B cell (primary cell): ENCODE measurements around the gene LXN. TPM values are rescaled to one million over a fixed set of nuclear protein-coding genes. Genes with fewer than 3 reads are reported as not detected.

Source experiments
- ATAC-seq: fragments of 200-7000 bp; cut with Tn5 transposase; one replicate; pipeline ENCODE4 v1.10.0; 2021; ENCODE audit warnings: low read depth, mild to moderate bottlenecking, moderate number of reproducible peaks, moderate library complexity
- CTCF ChIA-PET: fragments of 350-600 bp; sonication (Branson Sonifier 250); formaldehyde crosslinking; loops from one replicate; lab custom pipeline; 2021; ENCODE audit warnings: antibody characterized with exemption, inconsistent platforms; lab: Charles Lee
- POLR2A ChIA-PET: fragments of 350-600 bp; sonication (Branson Sonifier 250); formaldehyde crosslinking; loops from one replicate; lab custom pipeline; 2021; ENCODE audit warnings: antibody characterized with exemption; lab: Charles Lee
- DNase-seq: peaks from one replicate; pipeline ENCODE4 v3.0.0; 2013
- H2AFZ ChIP-seq: 2 replicates; pipeline ENCODE4 v1.6.1; 2012; ENCODE audit warnings: mild to moderate bottlenecking, low read depth, low read length; ENCODE audit not compliant: insufficient read depth, poor library complexity, severe bottlenecking
- H3K27ac ChIP-seq, 2 donors: 1 replicate in 1 of 2; 2 replicates in 1 of 2; pipeline ENCODE4 v1.5.1; 2012 to 2013; ENCODE audit warnings: low read length in 2 of 2, mild to moderate bottlenecking in 2 of 2, moderate library complexity in 1 of 2
- H3K27me3 ChIP-seq, 4 experiments: fragments of 200-600 bp in 1 of 4; sonication (generic) in 1 of 4; replicated peaks in 1 of 4; 1 replicate in 2 of 4; 2 replicates in 2 of 4; pipeline versions ENCODE4 v1.6.1 to v1.7.0; 2013 to 2016; ENCODE audit warnings: low read length in 3 of 4, mild to moderate bottlenecking in 2 of 4, mixed read lengths in 1 of 4, moderate library complexity in 1 of 4; ENCODE audit not compliant: insufficient read depth in 4 of 4, control insufficient read depth in 3 of 4; ENCODE audit errors: control extremely low read depth in 1 of 4
- H3K36me3 ChIP-seq, 2 experiments: replicated peaks in 1 of 2; 1 replicate in 1 of 2; 2 replicates in 1 of 2; pipeline versions ENCODE4 v1.6.1 to v1.7.1; 2013; ENCODE audit warnings: low read length in 1 of 2; ENCODE audit not compliant: insufficient read depth in 2 of 2, control insufficient read depth in 1 of 2; ENCODE audit errors: control extremely low read depth in 1 of 2, extremely low read depth in 1 of 2
- H3K4me1 ChIP-seq, 2 donors: fragments of 200-600 bp in 1 of 2; sonication (generic) in 1 of 2; 1 replicate in 1 of 2; 2 replicates in 1 of 2; pipeline versions ENCODE4 v1.5.1 to v1.6.1; 2013 to 2017; ENCODE audit warnings: low read length in 2 of 2; ENCODE audit not compliant: control insufficient read depth in 2 of 2, insufficient read depth in 2 of 2
- H3K4me2 ChIP-seq: replicated peaks from 2 replicates; pipeline ENCODE3; 2012; ENCODE audit warnings: mild to moderate bottlenecking, low read depth, low read length; ENCODE audit not compliant: poor library complexity, severe bottlenecking
- H3K4me3 ChIP-seq, 5 experiments: fragments of 200-600 bp in 1 of 5; sonication (generic) in 1 of 5; 1 replicate in 3 of 5; 2 replicates in 2 of 5; pipeline versions ENCODE4 v1.5.1 to v1.7.0; 2011 to 2016; ENCODE audit warnings: low read length in 4 of 5, mild to moderate bottlenecking in 4 of 5, low read depth in 2 of 5, control low read depth in 1 of 5, moderate library complexity in 1 of 5; ENCODE audit not compliant: insufficient read depth in 1 of 5; ENCODE audit errors: control extremely low read depth in 1 of 5, extremely low read depth in 1 of 5
- H3K79me2 ChIP-seq: fragments of 200-600 bp; sonication (generic); one replicate; pipeline ENCODE4 v1.6.0; 2016; ENCODE audit warnings: low read length; ENCODE audit not compliant: control insufficient read depth, insufficient read depth
- H3K9ac ChIP-seq: fragments of 200-600 bp; sonication (generic); 2 replicates; pipeline ENCODE4 v1.6.1; 2017; ENCODE audit warnings: mild to moderate bottlenecking, low read length, moderate library complexity
- H3K9me3 ChIP-seq, 3 donors: one replicate each; pipeline versions ENCODE4 v1.6.1 to v1.7.1; 2013; ENCODE audit warnings: low read length in 2 of 3; ENCODE audit not compliant: control insufficient read depth in 2 of 3, insufficient read depth in 1 of 3; ENCODE audit errors: control extremely low read depth in 1 of 3
- H4K20me1 ChIP-seq: 2 replicates; pipeline ENCODE4 v1.6.0; 2012; ENCODE audit warnings: mild to moderate bottlenecking, low read length; ENCODE audit not compliant: insufficient read depth, control insufficient read depth, poor library complexity, severe bottlenecking
- H3K27ac Mint-ChIP-seq: one replicate; pipeline ENCODE4 v1.8.0; 2021; ENCODE audit warnings: mixed read lengths
- H3K27me3 Mint-ChIP-seq: one replicate; pipeline ENCODE4 v1.8.0; 2021; ENCODE audit warnings: mixed read lengths
- H3K4me1 Mint-ChIP-seq: one replicate; pipeline ENCODE4 v1.8.0; 2021; ENCODE audit warnings: mixed read lengths
- H3K4me3 Mint-ChIP-seq: one replicate; pipeline ENCODE4 v1.8.0; 2021; ENCODE audit warnings: mixed read lengths
- H3K9me3 Mint-ChIP-seq: one replicate; pipeline ENCODE4 v1.8.0; 2022; ENCODE audit warnings: mixed read lengths; ENCODE audit not compliant: insufficient read depth
- EZH2 ChIP-seq: IDR thresholded peaks from 2 replicates; pipeline ENCODE4 v1.6.1; 2012; ENCODE audit warnings: borderline replicate concordance, low read depth, mild to moderate bottlenecking, moderate library complexity, low read length; ENCODE audit not compliant: insufficient read depth, poor library complexity, severe bottlenecking
- WGBS: methylation state at CpG from one replicate; pipeline ENCODE4 v1.1.5; 2013; ENCODE audit warnings: missing lambda C conversion rate; ENCODE audit not compliant: insufficient coverage; 5-methylcytosine and 5-hydroxymethylcytosine counted together
- intact Hi-C: fragments of 100-400 bp; cut with micrococcal nuclease; formaldehyde crosslinking; loops from one replicate; pipeline ENCODE4 v1.10.0; 2022
- polyA plus RNA-seq: library from polyadenylated mRNA; depleted of rRNA; stranded (reverse); fragments of >200 nt; gene quantifications from 2 replicates; pipeline ENCODE4 v1.2.3, GENCODE V29; 2012
- total RNA-seq, 2 donors: library from RNA; stranded (reverse); fragments of 120-200 nt in 1 of 2; gene quantifications; 1 replicate in 1 of 2; 2 replicates in 1 of 2; pipeline versions ENCODE4 v1.2.3 to v1.2.4, GENCODE V29; 2013 to 2022
- TF ChIP-seq, protein P1 (sequence below): fragments of 200-600 bp; IDR thresholded peaks from one replicate; pipeline ENCODE4 v1.8.0; 2022; ENCODE audit warnings: antibody characterized with exemption, mild to moderate bottlenecking

Gene LXN
- total and polyA plus RNA-seq, 2 donors (not counting 1 experiment from before 2014, with no cell fraction given) = 3.2 to 5.1 TPM

- Mint-ChIP-seq H3K27ac (no peak overlapping the region), H3K4me1 (no peaks in the 10 kb centered on the region), H3K27me3 (no peaks in the 10 kb centered on the region), H3K4me3 (no peak overlapping the region), H3K9me3 (no peaks in the 10 kb centered on the region)
- no peaks in the 10 kb centered on the region for H3K79me2 ChIP-seq
- CTCF ChIA-PET = interaction anchor here (2.6 kb wide), 1 partner anchor 18 kb away, joined by 10 read pairs; no protein-coding TSS in a partner anchor
- no peak for TF ChIP-seq EZH2
- TF ChIP-seq, protein P1, sequence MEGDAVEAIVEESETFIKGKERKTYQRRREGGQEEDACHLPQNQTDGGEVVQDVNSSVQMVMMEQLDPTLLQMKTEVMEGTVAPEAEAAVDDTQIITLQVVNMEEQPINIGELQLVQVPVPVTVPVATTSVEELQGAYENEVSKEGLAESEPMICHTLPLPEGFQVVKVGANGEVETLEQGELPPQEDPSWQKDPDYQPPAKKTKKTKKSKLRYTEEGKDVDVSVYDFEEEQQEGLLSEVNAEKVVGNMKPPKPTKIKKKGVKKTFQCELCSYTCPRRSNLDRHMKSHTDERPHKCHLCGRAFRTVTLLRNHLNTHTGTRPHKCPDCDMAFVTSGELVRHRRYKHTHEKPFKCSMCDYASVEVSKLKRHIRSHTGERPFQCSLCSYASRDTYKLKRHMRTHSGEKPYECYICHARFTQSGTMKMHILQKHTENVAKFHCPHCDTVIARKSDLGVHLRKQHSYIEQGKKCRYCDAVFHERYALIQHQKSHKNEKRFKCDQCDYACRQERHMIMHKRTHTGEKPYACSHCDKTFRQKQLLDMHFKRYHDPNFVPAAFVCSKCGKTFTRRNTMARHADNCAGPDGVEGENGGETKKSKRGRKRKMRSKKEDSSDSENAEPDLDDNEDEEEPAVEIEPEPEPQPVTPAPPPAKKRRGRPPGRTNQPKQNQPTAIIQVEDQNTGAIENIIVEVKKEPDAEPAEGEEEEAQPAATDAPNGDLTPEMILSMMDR = no peak
- H3K9ac ChIP-seq = no peak overlapping the region
- no peaks in the 10 kb centered on the region for H4K20me1 ChIP-seq
- no peak overlapping the region for H3K27ac ChIP-seq
- peaks cover 4 to 6% of the 10 kb centered on the region in 2 experiments for H3K36me3 ChIP-seq
- DNase-seq = no peak
- intact Hi-C loops = no loop called here
- no peak overlapping the region for H2AFZ ChIP-seq
- POLR2A ChIA-PET = no interaction called here
- no peaks in the 10 kb centered on the region for H3K27me3 ChIP-seq
- H3K4me3 ChIP-seq = no peak overlapping the region
- H3K4me2 ChIP-seq = no peak overlapping the region
- H3K9me3 ChIP-seq = no peaks in the 10 kb centered on the region
- no peaks in the 10 kb centered on the region for H3K4me1 ChIP-seq
- no peak for ATAC-seq
- no CpG with 5 or more reads among the region's 2 CpGs for WGBS
Measured at GRCh38 chr3:158678687-158679086, 6.2 kb upstream of the LXN start.

DNA sequence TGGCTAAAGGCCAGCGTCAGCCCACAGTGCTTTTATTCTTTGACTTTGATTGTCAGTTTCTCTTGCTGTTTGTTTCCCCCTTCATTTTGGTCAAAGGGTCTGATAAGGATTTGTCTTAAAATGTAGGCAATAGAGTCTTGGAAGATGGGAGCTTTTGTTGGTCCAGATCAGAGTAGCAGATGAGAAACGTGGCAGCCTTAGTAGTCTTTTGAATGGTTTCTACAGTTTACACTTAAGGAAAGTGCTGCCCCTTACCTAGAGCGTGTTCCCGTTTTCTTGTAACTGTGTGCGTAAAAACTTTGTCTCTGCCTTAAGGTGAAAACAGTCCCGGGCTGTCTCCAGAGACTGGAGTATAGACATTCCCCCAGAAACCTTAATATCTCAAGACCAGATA is 630 bp downstream of the LXN start:
- Mint-ChIP-seq H3K4me1 (peaks cover 25% of the 10 kb centered on the region), H3K4me3 (peak overlapping the region; percentile 96), H3K9me3 (no peaks in the 10 kb centered on the region), H3K27ac (peak overlapping the region; percentile 39), H3K27me3 (no peaks in the 10 kb centered on the region)
- H3K4me1 ChIP-seq = peaks cover 11 to 12% of the 10 kb centered on the region in 2 donors
- ATAC-seq (no peak), DNase-seq (no peak)
- no peaks in the 10 kb centered on the region for H4K20me1 ChIP-seq
- H3K4me2 ChIP-seq = peak overlapping the region; percentile 86
- POLR2A ChIA-PET = no interaction called here
- TF ChIP-seq, protein P1 = no peak
- TF ChIP-seq EZH2 = no peak
- peak overlapping the region; percentile 82 for H2AFZ ChIP-seq
- H3K9me3 ChIP-seq = no peaks in the 10 kb centered on the region
- intact Hi-C loops = loop anchor here (1.0 to 2.0 kb wide), 4 partner anchors 11 to 130 kb away; partner anchors contain the start of genes GFM1 and MFSD1
- H3K79me2 ChIP-seq = no peaks in the 10 kb centered on the region
- peaks cover 0 to 22% of the 10 kb centered on the region in 2 experiments for H3K36me3 ChIP-seq
- CTCF ChIA-PET = interaction anchor here (1.6 to 2.7 kb wide), 2 partner anchors 13 to 27 kb away, joined by 5 to 10 read pairs; partner anchors contain the start of gene GFM1
- no peaks in the 10 kb centered on the region for H3K27me3 ChIP-seq
- peak overlapping the region; percentile 44 to 58 for H3K27ac ChIP-seq
- WGBS = 36% methylated on average over 1 of the region's 6 CpGs
- peak overlapping the region; percentile 58 to 80 (median 76) for H3K4me3 ChIP-seq
- peak overlapping the region; percentile 81 for H3K9ac ChIP-seq
